Breast epithelium (tissue), 4 donors: ENCODE data around the gene CCDC9B. TPM values are rescaled to one million over a fixed set of nuclear protein-coding genes. Genes with fewer than 3 reads are reported as not detected.

Source experiments
- DNase-seq, 2 donors: peaks; one replicate each; pipeline ENCODE4 v3.0.0-alpha.2; 2019; ENCODE audit warnings: low spot score in 2 of 2
- H3K27ac ChIP-seq, 2 donors: fragments of 200-600 bp; sonication (generic) in 1 of 2; one replicate each; pipeline ENCODE4 v1.5.1; 2016 to 2019; ENCODE audit warnings: mild to moderate bottlenecking in 1 of 2
- H3K27me3 ChIP-seq, 2 donors: fragments of 200-600 bp; sonication (generic) in 1 of 2; one replicate each; pipeline versions ENCODE4 v1.5.1 to v1.6.0; 2017 to 2019; ENCODE audit warnings: control low read depth in 1 of 2, mild to moderate bottlenecking in 1 of 2
- H3K36me3 ChIP-seq: fragments of 200-600 bp; one replicate; pipeline ENCODE4 v1.5.1; 2019
- H3K4me1 ChIP-seq, 2 donors: fragments of 200-600 bp; sonication (generic); one replicate each; pipeline ENCODE4 v1.5.1; 2016 to 2019; ENCODE audit warnings: control low read depth in 1 of 2
- H3K4me3 ChIP-seq, 3 donors: fragments of 200-600 bp; sonication (generic); 1 replicate in 2 of 3; 2 replicates in 1 of 3; pipeline ENCODE4 v1.5.1; 2016 to 2019; ENCODE audit warnings: mild to moderate bottlenecking in 3 of 3, moderate library complexity in 2 of 3
- H3K9me3 ChIP-seq, 2 donors: fragments of 200-600 bp; sonication (generic) in 1 of 2; one replicate each; pipeline ENCODE4 v1.5.1; 2016 to 2019; ENCODE audit warnings: control low read depth in 1 of 2
- CTCF ChIP-seq, 3 donors: fragments of 450-650 bp; IDR thresholded peaks; one replicate each; pipeline ENCODE4 v1.5.1; 2016 to 2017; ENCODE audit warnings: antibody characterized with exemption in 3 of 3, mild to moderate bottlenecking in 3 of 3, moderate library complexity in 3 of 3
- POLR2A ChIP-seq: fragments of 450-650 bp; IDR thresholded peaks from one replicate; pipeline ENCODE4 v1.6.1; 2016; ENCODE audit warnings: antibody characterized with exemption, mild to moderate bottlenecking, moderate library complexity
- POLR2AphosphoS5 ChIP-seq, 3 donors: sonication (generic); formaldehyde crosslinking; IDR thresholded peaks; one replicate each; pipeline ENCODE4 v1.6.1; 2017; ENCODE audit warnings: antibody characterized with exemption in 3 of 3
- intact Hi-C: fragments of 100-400 bp; cut with DNase I; formaldehyde crosslinking; loops from one replicate; pipeline ENCODE4 v1.15.1; 2023; ENCODE audit warnings: low total_unique reads
- total RNA-seq, 3 donors: library from RNA; depleted of rRNA; stranded (reverse); fragments of >200 nt; gene quantifications; one replicate each; pipeline ENCODE4 v1.1.0, GENCODE V29; 2016

Gene CCDC9B
- total RNA-seq, 3 donors from 2014 or later: 4.0 to 14.1 (median 9.4) TPM

- H3K27me3 ChIP-seq: no peaks in the 10 kb centered on the region
- H3K4me3 ChIP-seq: no peak overlapping the region
- intact Hi-C loops: no loop called here
- TF ChIP-seq POLR2AphosphoS5 (IDR thresholded peaks at IDR 0.05) (no peak), CTCF (IDR thresholded peaks at IDR 0.05) (no peak), POLR2A (no peak)
- H3K9me3 ChIP-seq: no peaks in the 10 kb centered on the region
- H3K36me3 ChIP-seq: no peaks in the 10 kb centered on the region
- no peak for DNase-seq
- H3K27ac ChIP-seq: no peak overlapping the region
- H3K4me1 ChIP-seq: no peaks in the 10 kb centered on the region
These were observed 42.4 kb downstream of the CCDC9B start for GRCh38 chr15:40298216-40298935.

- DNase-seq: no peak
- H3K27ac ChIP-seq: no peak overlapping the region
- no peaks in the 10 kb centered on the region for H3K9me3 ChIP-seq
- intact Hi-C loops: loop anchor here (1.0 kb wide), 1 partner anchor 18 kb away; no protein-coding TSS in a partner anchor
- H3K4me3 ChIP-seq: no peak overlapping the region
- TF ChIP-seq CTCF (IDR thresholded peaks at IDR 0.05) (no peak), POLR2A (no peak), POLR2AphosphoS5 (IDR thresholded peaks at IDR 0.05) (no peak)
- H3K4me1 ChIP-seq: no peaks in the 10 kb centered on the region
- H3K36me3 ChIP-seq: no peaks in the 10 kb centered on the region
- H3K27me3 ChIP-seq: no peaks in the 10 kb centered on the region
These were observed 43.4 kb downstream of the CCDC9B start for GRCh38 chr15:40297356-40297755.

- intact Hi-C loops: loop anchor here (1.0 kb wide), 1 partner anchor 19 kb away; no protein-coding TSS in a partner anchor
- TF ChIP-seq CTCF (IDR thresholded peaks at IDR 0.05) (no peak), POLR2A (no peak), POLR2AphosphoS5 (IDR thresholded peaks at IDR 0.05) (no peak)
- Histone ChIP-seq H3K9me3 (no peaks in the 10 kb centered on the region), H3K4me3 (no peak overlapping the region), H3K4me1 (no peaks in the 10 kb centered on the region), H3K27ac (no peak overlapping the region), H3K27me3 (no peaks in the 10 kb centered on the region), H3K36me3 (no peaks in the 10 kb centered on the region)
- no peak for DNase-seq
These were observed 44.0 kb downstream of the CCDC9B start for GRCh38 chr15:40296561-40297230.

GRCh38 chr15:40295877-40296560 is 44.7 kb downstream of the CCDC9B start:
- Histone ChIP-seq H3K9me3 (no peaks in the 10 kb centered on the region), H3K4me1 (peaks cover 0 to 3% of the 10 kb centered on the region in 2 donors), H3K4me3 (no peak overlapping the region), H3K36me3 (no peaks in the 10 kb centered on the region), H3K27ac (no peak overlapping the region), H3K27me3 (no peaks in the 10 kb centered on the region)
- TF ChIP-seq POLR2AphosphoS5 (IDR thresholded peaks at IDR 0.05): no peak
- TF ChIP-seq CTCF (IDR thresholded peaks at IDR 0.05): no peak
- no peak for TF ChIP-seq POLR2A
- intact Hi-C loops: no loop called here
- no peak for DNase-seq

- no peak for DNase-seq
- intact Hi-C loops: no loop called here
- Histone ChIP-seq H3K9me3 (no peaks in the 10 kb centered on the region), H3K27me3 (no peaks in the 10 kb centered on the region), H3K4me1 (peaks cover 0 to 3% of the 10 kb centered on the region in 2 donors), H3K36me3 (no peaks in the 10 kb centered on the region), H3K27ac (no peak overlapping the region), H3K4me3 (no peak overlapping the region)
- TF ChIP-seq POLR2AphosphoS5 (IDR thresholded peaks at IDR 0.05) (no peak), CTCF (IDR thresholded peaks at IDR 0.05) (no peak), POLR2A (no peak)
These were observed 45.4 kb downstream of the CCDC9B start for GRCh38 chr15:40295297-40295696.
